Renal cortical epithelial cell (primary cell): ENCODE measurements around the gene CYBRD1. TPM values are rescaled to one million over a fixed set of nuclear protein-coding genes. Genes with fewer than 3 reads are reported as not detected.

ENCODE experiments used
- DNase-seq: peaks from one replicate; pipeline ENCODE4 v3.0.0-alpha.2; 2011; ENCODE audit warnings: low read depth
- total RNA-seq: library from RNA; depleted of rRNA; stranded (reverse); fragments of >200 nt; gene quantifications from 2 replicates; pipeline ENCODE4 v1.2.3, GENCODE V29; 2014

Gene CYBRD1
- total RNA-seq, 1 donor from 2014 or later = 63.1 TPM

GRCh38 chr2:171602352-171602751 is 80.1 kb downstream of the CYBRD1 start:
- no peak for DNase-seq

Other genes with a start within 250 kb of the CYBRD1 start
- 37.3 and 48.3 TPM in 2 replicates for gene METTL8, start 88.5 kb upstream of the CYBRD1 start, total RNA-seq
- gene DCAF17, start 88.2 kb upstream of the CYBRD1 start, total RNA-seq = 25.0 and 29.2 TPM in 2 replicates
- gene DYNC1I2, start 165.0 kb downstream of the CYBRD1 start, total RNA-seq = 222 and 280 TPM in 2 replicates